Measurements from ENCODE around the gene SIPA1. TPM values are rescaled to one million over a fixed set of nuclear protein-coding genes. Genes with fewer than 3 reads are reported as not detected.

The SIPA1 gene
- total RNA-seq, 2 donors from 2014 or later: 39.9 to 46.8 TPM

DNA sequence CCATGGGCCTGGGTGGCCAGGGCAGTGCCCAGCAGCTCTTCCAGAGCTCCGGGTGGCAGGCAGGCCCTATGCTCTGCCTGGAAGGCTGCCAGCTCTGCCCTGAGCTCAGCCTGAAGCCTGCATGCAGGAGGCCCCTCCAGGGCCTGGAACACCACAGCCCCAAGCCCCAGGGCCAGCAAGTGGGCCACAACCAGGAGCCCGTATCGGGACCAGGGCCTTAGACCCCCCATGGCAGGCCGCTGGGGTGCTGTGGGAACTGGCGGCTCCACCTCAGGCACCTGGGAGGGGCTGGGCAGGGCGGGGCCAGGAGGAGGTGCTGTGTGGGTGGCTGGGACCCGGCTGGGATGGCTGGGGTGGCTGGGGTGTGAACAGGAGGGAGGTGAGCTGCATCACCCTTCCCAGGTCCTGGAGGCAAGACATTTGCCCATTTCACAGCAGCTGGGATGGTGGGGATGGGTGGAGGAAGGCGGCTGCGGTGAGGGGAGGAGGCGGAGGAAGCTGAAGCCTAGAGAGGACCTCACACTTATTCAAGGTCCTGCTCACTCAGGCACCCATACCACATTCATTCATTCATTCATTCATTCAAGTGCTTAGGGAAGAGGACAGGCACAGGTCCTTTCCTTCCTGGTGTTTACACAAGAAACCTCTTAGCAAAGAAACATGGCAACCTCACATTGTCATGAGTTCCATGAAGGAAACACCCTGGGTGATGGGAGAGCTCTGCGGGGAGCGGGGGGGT lies 42.2 kb upstream of the SIPA1 start, which contains the start of gene KCNK7:
Gene KCNK7, minus strand, starts transcription at position 258 of the 739 bp plus-strand sequence. Its CDS starts 28 bp downstream, at position 230.
- H3K9me3 Mint-ChIP-seq: no peaks in the 10 kb centered on the region
- no peak within 1 kb of the TSS for H3K27ac Mint-ChIP-seq
- no peak within 1 kb of the TSS for H3K9ac ChIP-seq (ENCODE audit: extremely low read depth, low read length, poor library complexity, severe bottlenecking)
- WGBS, 2 experiments (ENCODE audit: insufficient coverage in 1 of 2, insufficient read length in 1 of 2): 86 to 100% methylated on average over 2 to 12 of the region's 12 CpGs
- TF ChIP-seq, protein P1, sequence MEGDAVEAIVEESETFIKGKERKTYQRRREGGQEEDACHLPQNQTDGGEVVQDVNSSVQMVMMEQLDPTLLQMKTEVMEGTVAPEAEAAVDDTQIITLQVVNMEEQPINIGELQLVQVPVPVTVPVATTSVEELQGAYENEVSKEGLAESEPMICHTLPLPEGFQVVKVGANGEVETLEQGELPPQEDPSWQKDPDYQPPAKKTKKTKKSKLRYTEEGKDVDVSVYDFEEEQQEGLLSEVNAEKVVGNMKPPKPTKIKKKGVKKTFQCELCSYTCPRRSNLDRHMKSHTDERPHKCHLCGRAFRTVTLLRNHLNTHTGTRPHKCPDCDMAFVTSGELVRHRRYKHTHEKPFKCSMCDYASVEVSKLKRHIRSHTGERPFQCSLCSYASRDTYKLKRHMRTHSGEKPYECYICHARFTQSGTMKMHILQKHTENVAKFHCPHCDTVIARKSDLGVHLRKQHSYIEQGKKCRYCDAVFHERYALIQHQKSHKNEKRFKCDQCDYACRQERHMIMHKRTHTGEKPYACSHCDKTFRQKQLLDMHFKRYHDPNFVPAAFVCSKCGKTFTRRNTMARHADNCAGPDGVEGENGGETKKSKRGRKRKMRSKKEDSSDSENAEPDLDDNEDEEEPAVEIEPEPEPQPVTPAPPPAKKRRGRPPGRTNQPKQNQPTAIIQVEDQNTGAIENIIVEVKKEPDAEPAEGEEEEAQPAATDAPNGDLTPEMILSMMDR (conservative IDR thresholded peaks at IDR 0.05): no peak
- H3K36me3 ChIP-seq (ENCODE audit: control insufficient read depth, insufficient read depth, low read length): peaks cover 13% of the 10 kb centered on the region
- H3K4me3 ChIP-seq (ENCODE audit: low read length): no peak within 1 kb of the TSS
- no peak within 1 kb of the TSS for H3K4me3 Mint-ChIP-seq
- DNase-seq: no peak
- H3K4me1 Mint-ChIP-seq: peaks cover 2% of the 10 kb centered on the region
- peaks cover 24% of the 10 kb centered on the region for H3K27me3 ChIP-seq (ENCODE audit: control insufficient read depth, insufficient read depth, low read length, poor library complexity, severe bottlenecking)
- H3K27ac ChIP-seq (ENCODE audit: low read depth, low read length): no peak within 1 kb of the TSS
- H3K9me3 ChIP-seq (ENCODE audit: control insufficient read depth, low read length): no peaks in the 10 kb centered on the region
- peaks cover 12% of the 10 kb centered on the region for H3K36me3 Mint-ChIP-seq (ENCODE audit: low read depth)
- H3K27me3 Mint-ChIP-seq (ENCODE audit: insufficient read depth): peaks cover 38% of the 10 kb centered on the region
- no peaks in the 10 kb centered on the region for H3K4me1 ChIP-seq (ENCODE audit: control insufficient read depth, insufficient read depth, low read length)

DNA sequence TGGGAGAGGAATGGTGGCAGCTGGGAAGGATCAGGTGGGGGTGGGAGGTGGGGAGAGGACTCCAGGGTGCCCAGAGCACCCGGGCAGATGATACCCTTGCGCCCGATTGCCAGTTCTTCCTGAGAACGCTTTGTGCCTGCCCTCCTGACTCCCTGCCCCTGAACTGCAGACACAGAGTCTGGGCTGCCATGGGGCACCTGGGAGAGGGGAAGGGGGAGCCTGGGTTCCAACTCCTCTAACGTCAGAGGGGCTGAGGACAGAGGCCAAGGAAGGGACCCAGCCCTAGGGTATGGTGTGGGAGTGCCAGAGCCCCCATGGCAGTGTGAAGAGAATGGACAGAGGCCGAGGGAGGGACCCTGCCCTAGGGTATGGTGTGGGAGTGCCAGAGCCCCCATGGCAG lies 41.4 kb upstream of the SIPA1 start:
- TF ChIP-seq, protein P1 (conservative IDR thresholded peaks at IDR 0.05): no peak
- DNase-seq: no peak
- Mint-ChIP-seq H3K27ac (no peak overlapping the region), H3K36me3 (ENCODE audit: low read depth) (peaks cover 12% of the 10 kb centered on the region), H3K9me3 (no peaks in the 10 kb centered on the region), H3K4me1 (no peaks in the 10 kb centered on the region), H3K4me3 (no peak overlapping the region), H3K27me3 (ENCODE audit: insufficient read depth) (peaks cover 30% of the 10 kb centered on the region)
- Histone ChIP-seq H3K9ac (ENCODE audit: extremely low read depth, low read length, poor library complexity, severe bottlenecking) (no peak overlapping the region), H3K9me3 (ENCODE audit: control insufficient read depth, low read length) (no peaks in the 10 kb centered on the region), H3K27ac (ENCODE audit: low read depth, low read length) (no peak overlapping the region), H3K4me3 (ENCODE audit: low read length) (no peak overlapping the region), H3K36me3 (ENCODE audit: control insufficient read depth, insufficient read depth, low read length) (peaks cover 13% of the 10 kb centered on the region), H3K27me3 (ENCODE audit: control insufficient read depth, insufficient read depth, low read length, poor library complexity, severe bottlenecking) (peaks cover 16% of the 10 kb centered on the region), H3K4me1 (ENCODE audit: control insufficient read depth, insufficient read depth, low read length) (no peaks in the 10 kb centered on the region)
- WGBS, 2 experiments (ENCODE audit: insufficient coverage in 1 of 2, insufficient read length in 1 of 2): 79 to 87% methylated on average over 2 to 6 of the region's 6 CpGs

DNA sequence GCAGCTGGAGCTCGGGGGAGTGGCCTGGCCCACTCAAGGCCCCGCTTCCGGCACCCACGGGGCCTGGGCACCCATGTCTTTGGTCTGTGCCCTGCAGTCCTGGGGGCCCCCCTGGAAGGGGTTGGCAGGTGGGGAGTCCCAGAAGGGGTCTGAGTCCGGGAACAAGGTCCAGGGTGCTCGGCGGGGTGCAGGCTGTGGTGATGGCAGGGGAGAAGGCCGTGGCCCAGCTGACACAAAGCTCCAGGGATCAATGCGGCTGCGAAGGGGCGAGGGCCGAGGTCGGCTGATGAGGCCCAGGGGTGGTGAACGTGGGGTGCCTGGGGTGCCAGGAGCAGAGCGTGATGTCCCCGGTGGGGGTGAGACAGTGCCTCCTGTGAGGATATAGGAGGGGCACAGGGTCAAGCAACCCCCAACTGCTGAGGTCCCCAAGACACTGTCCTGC lies 39.6 kb upstream of the SIPA1 start:
- H3K4me3 Mint-ChIP-seq: no peak overlapping the region
- 90 to 93% methylated on average over 6 to 16 of the region's 16 CpGs for WGBS, 2 experiments (ENCODE audit: insufficient coverage in 1 of 2, insufficient read length in 1 of 2)

More for the DNA sequence above, 39.6 kb upstream of the SIPA1 start:
- H3K36me3 ChIP-seq (ENCODE audit: control insufficient read depth, insufficient read depth, low read length): peaks cover 19% of the 10 kb centered on the region
- H3K9me3 ChIP-seq (ENCODE audit: control insufficient read depth, low read length): no peaks in the 10 kb centered on the region
- peaks cover 6% of the 10 kb centered on the region for H3K27me3 ChIP-seq (ENCODE audit: control insufficient read depth, insufficient read depth, low read length, poor library complexity, severe bottlenecking)
- H3K27me3 Mint-ChIP-seq (ENCODE audit: insufficient read depth): peaks cover 19% of the 10 kb centered on the region
- H3K4me1 Mint-ChIP-seq: no peaks in the 10 kb centered on the region
- no peak overlapping the region for H3K9ac ChIP-seq (ENCODE audit: extremely low read depth, low read length, poor library complexity, severe bottlenecking)
- no peaks in the 10 kb centered on the region for H3K9me3 Mint-ChIP-seq
- no peak overlapping the region for H3K27ac Mint-ChIP-seq
- H3K27ac ChIP-seq (ENCODE audit: low read depth, low read length): no peak overlapping the region
- no peak overlapping the region for H3K4me3 ChIP-seq (ENCODE audit: low read length)
- no peak for DNase-seq
- TF ChIP-seq, protein P1 (conservative IDR thresholded peaks at IDR 0.05): no peak
- H3K36me3 Mint-ChIP-seq (ENCODE audit: low read depth): peaks cover 19% of the 10 kb centered on the region
- H3K4me1 ChIP-seq (ENCODE audit: control insufficient read depth, insufficient read depth, low read length): no peaks in the 10 kb centered on the region

Data from endodermal cell (in vitro differentiated cells).